D721Med (cell line): ENCODE measurements around the gene HPS5.
"Not testable (repeated sequence)": the region's sequence is repeated elsewhere in the genome, so short reads cannot be mapped to it uniquely, and the experiment has no call there.

Experiments used
- DNase-seq: peaks from one replicate; pipeline ENCODE4 v3.0.0; 2011; ENCODE audit warnings: low spot score; ENCODE audit not compliant: insufficient read length
- FAIRE-seq: peaks from 2 replicates; lab custom pipeline; 2011; peaks lifted over from hg19 to GRCh38; lab: Jason Lieb, UNC
- CTCF ChIP-seq: IDR thresholded peaks from 2 replicates; pipeline ENCODE4 v1.5.1; 2012; ENCODE audit warnings: mild to moderate bottlenecking, control low read depth; ENCODE audit not compliant: insufficient read depth; ENCODE audit errors: missing control alignments

The HPS5 gene

GRCh38 chr11:18264677-18265555 lies 57.0 kb downstream of the HPS5 start:
- DNase-seq, result no peak
- FAIRE-seq, result no peak

GRCh38 chr11:18264035-18264434 lies 57.9 kb downstream of the HPS5 start:
- DNase-seq, result no peak
- FAIRE-seq, result no peak
- TF ChIP-seq CTCF, result no peak

More at GRCh38 chr11:18264677-18265555, 57.0 kb downstream of the HPS5 start:
- no peak for TF ChIP-seq CTCF

- not testable (repeated sequence) for DNase-seq, FAIRE-seq
Observed at GRCh38 chr11:18262681-18263350, 59.1 kb downstream of the HPS5 start.

GRCh38 chr11:18261721-18262120 lies 60.2 kb downstream of the HPS5 start:
- no peak for DNase-seq
- TF ChIP-seq CTCF, result no peak
- FAIRE-seq, result no peak

GRCh38 chr11:18259259-18259658 lies 62.7 kb downstream of the HPS5 start:
- FAIRE-seq (no peak), DNase-seq (no peak)
- no peak for TF ChIP-seq CTCF

- FAIRE-seq, result no peak
- DNase-seq, result no peak
- TF ChIP-seq CTCF, result no peak
Observed at GRCh38 chr11:18254781-18255361, 67.1 kb downstream of the HPS5 start.

GRCh38 chr11:18253778-18254338 lies 68.1 kb downstream of the HPS5 start:
- no peak for FAIRE-seq
- no peak for TF ChIP-seq CTCF
- DNase-seq, result no peak
